Measurements from ENCODE around the gene SLC8A3. TPM values are rescaled to one million over a fixed set of nuclear protein-coding genes. Genes with fewer than 3 reads are reported as not detected.

SLC8A3 gene
- total and polyA plus RNA-seq, 2 of the 13 experiments (the other 11 are each of a cell fraction or from before 2014, with no cell fraction given) = 0.01 to 0.02 TPM

DNA sequence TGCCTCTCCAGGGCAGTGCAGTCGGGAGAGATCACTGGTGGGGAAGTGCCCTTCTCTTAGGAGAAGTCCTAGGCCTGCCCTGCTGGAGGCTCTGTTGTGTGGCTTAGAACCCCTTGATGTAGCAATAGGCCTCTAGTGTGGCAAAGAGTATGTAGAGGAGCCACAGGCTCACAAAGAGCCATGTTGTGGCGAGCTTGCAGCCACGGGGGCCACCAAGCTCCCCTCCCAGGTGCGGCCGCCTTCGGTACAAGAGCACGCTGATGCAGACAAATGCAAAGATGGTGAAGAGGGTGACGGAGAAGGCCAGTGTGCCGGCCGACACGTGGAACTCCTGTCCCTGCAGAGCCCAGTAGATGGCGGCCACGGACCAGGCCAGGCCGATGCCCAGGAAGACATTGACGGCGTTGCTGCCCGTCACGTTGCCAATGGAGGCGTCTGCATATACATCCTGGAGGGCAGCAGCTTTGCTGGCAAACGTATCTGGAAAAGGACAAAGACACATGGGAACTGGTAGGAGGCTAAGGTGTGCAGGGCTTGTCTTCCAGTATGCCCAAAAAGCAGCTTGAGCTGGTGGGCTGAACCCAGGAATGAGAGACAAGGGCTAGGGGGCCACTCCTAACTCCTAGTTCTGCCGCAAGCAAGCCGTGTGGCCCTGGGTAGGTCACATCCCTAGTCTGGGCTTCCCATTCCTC is 142.8 kb downstream of the SLC8A3 start (continued):
- TF ChIP-seq RXRB (CRISPR knock-in tag; IDR thresholded peaks at IDR 0.05; ENCODE audit: borderline replicate concordance) (peak; percentile 64), ZC3H4 (CRISPR knock-in tag; IDR thresholded peaks at IDR 0.05; ENCODE audit: borderline replicate concordance) (no peak), ZNF446 (CRISPR knock-in tag; IDR thresholded peaks at IDR 0.05) (0 out of 2 replicates have a peak, but pooled peaks have one; percentile 39), ARNTL (CRISPR knock-in tag; IDR thresholded peaks at IDR 0.05) (peak; percentile 96), ZBTB21 (CRISPR knock-in tag; IDR thresholded peaks at IDR 0.05) (0 out of 2 replicates have a peak, but pooled peaks have one; percentile 22), NRL (CRISPR knock-in tag; IDR thresholded peaks at IDR 0.05; ENCODE audit: borderline replicate concordance) (peak; percentile 94), EZH2 (conservative IDR thresholded peaks at IDR 0.05; ENCODE audit: low read depth, low read length) (no peak), ZNF510 (CRISPR knock-in tag; IDR thresholded peaks at IDR 0.05; ENCODE audit: low read depth) (peak; percentile 76; the same call in 1 of the 2 replicates), ZNF557 (CRISPR knock-in tag; IDR thresholded peaks at IDR 0.05) (0 out of 2 replicates have a peak, but pooled peaks have one; percentile 68)
- TF ChIP-seq, protein P1, sequence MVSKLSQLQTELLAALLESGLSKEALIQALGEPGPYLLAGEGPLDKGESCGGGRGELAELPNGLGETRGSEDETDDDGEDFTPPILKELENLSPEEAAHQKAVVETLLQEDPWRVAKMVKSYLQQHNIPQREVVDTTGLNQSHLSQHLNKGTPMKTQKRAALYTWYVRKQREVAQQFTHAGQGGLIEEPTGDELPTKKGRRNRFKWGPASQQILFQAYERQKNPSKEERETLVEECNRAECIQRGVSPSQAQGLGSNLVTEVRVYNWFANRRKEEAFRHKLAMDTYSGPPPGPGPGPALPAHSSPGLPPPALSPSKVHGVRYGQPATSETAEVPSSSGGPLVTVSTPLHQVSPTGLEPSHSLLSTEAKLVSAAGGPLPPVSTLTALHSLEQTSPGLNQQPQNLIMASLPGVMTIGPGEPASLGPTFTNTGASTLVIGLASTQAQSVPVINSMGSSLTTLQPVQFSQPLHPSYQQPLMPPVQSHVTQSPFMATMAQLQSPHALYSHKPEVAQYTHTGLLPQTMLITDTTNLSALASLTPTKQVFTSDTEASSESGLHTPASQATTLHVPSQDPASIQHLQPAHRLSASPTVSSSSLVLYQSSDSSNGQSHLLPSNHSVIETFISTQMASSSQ (IDR thresholded peaks at IDR 0.05; ENCODE audit: low read depth) = no peak
- TF ChIP-seq, protein P1 (CRISPR knock-in tag; IDR thresholded peaks at IDR 0.05; ENCODE audit: borderline replicate concordance) = peak; percentile 78; the same call in 1 of the 2 replicates
- TF ChIP-seq, protein P2, sequence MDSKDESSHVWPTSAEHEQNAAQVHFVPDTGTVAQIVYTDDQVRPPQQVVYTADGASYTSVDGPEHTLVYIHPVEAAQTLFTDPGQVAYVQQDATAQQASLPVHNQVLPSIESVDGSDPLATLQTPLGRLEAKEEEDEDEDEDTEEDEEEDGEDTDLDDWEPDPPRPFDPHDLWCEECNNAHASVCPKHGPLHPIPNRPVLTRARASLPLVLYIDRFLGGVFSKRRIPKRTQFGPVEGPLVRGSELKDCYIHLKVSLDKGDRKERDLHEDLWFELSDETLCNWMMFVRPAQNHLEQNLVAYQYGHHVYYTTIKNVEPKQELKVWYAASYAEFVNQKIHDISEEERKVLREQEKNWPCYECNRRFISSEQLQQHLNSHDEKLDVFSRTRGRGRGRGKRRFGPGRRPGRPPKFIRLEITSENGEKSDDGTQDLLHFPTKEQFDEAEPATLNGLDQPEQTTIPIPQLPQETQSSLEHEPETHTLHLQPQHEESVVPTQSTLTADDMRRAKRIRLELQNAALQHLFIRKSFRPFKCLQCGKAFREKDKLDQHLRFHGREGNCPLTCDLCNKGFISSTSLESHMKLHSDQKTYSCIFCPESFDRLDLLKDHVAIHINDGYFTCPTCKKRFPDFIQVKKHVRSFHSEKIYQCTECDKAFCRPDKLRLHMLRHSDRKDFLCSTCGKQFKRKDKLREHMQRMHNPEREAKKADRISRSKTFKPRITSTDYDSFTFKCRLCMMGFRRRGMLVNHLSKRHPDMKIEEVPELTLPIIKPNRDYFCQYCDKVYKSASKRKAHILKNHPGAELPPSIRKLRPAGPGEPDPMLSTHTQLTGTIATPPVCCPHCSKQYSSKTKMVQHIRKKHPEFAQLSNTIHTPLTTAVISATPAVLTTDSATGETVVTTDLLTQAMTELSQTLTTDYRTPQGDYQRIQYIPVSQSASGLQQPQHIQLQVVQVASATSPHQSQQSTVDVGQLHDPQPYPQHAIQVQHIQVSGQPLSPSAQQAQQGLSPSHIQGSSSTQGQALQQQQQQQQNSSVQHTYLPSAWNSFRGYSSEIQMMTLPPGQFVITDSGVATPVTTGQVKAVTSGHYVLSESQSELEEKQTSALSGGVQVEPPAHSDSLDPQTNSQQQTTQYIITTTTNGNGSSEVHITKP (CRISPR knock-in tag; IDR thresholded peaks at IDR 0.05; ENCODE audit: low read depth) = 0 out of 2 replicates have a peak, but pooled peaks have one; percentile 52
- TF ChIP-seq, protein P3, sequence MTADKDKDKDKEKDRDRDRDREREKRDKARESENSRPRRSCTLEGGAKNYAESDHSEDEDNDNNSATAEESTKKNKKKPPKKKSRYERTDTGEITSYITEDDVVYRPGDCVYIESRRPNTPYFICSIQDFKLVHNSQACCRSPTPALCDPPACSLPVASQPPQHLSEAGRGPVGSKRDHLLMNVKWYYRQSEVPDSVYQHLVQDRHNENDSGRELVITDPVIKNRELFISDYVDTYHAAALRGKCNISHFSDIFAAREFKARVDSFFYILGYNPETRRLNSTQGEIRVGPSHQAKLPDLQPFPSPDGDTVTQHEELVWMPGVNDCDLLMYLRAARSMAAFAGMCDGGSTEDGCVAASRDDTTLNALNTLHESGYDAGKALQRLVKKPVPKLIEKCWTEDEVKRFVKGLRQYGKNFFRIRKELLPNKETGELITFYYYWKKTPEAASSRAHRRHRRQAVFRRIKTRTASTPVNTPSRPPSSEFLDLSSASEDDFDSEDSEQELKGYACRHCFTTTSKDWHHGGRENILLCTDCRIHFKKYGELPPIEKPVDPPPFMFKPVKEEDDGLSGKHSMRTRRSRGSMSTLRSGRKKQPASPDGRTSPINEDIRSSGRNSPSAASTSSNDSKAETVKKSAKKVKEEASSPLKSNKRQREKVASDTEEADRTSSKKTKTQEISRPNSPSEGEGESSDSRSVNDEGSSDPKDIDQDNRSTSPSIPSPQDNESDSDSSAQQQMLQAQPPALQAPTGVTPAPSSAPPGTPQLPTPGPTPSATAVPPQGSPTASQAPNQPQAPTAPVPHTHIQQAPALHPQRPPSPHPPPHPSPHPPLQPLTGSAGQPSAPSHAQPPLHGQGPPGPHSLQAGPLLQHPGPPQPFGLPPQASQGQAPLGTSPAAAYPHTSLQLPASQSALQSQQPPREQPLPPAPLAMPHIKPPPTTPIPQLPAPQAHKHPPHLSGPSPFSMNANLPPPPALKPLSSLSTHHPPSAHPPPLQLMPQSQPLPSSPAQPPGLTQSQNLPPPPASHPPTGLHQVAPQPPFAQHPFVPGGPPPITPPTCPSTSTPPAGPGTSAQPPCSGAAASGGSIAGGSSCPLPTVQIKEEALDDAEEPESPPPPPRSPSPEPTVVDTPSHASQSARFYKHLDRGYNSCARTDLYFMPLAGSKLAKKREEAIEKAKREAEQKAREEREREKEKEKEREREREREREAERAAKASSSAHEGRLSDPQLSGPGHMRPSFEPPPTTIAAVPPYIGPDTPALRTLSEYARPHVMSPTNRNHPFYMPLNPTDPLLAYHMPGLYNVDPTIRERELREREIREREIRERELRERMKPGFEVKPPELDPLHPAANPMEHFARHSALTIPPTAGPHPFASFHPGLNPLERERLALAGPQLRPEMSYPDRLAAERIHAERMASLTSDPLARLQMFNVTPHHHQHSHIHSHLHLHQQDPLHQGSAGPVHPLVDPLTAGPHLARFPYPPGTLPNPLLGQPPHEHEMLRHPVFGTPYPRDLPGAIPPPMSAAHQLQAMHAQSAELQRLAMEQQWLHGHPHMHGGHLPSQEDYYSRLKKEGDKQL (CRISPR knock-in tag; IDR thresholded peaks at IDR 0.05; ENCODE audit: low read depth) = peak; percentile 26; the same call in 1 of the 2 replicates
